K562 (cell line): ENCODE results near the gene KAT2B. TPM values are rescaled to one million over a fixed set of nuclear protein-coding genes. Genes with fewer than 3 reads are reported as not detected.

Experiments
- CBFB ChIP-seq: sonication (generic); formaldehyde crosslinking; IDR thresholded peaks from 2 replicates; pipeline ENCODE4 v1.4.0; 2020; ENCODE audit warnings: mild to moderate bottlenecking, missing genetic modification reagents
- FOXA1 ChIP-seq: fragments of 450-650 bp; IDR thresholded peaks from 2 replicates; pipeline ENCODE4 v1.6.1; 2016; ENCODE audit warnings: mild to moderate bottlenecking, borderline replicate concordance
- MEIS2 ChIP-seq: fragments of 450-650 bp; IDR thresholded peaks from 2 replicates; pipeline ENCODE4 v1.6.1; 2014; ENCODE audit warnings: mild to moderate bottlenecking; ENCODE audit not compliant: partially characterized antibody
- NR3C1 ChIP-seq: sonication (generic); formaldehyde crosslinking; IDR thresholded peaks from 2 replicates; pipeline ENCODE4 v1.8.1; 2022; ENCODE audit warnings: missing genetic modification reagents
- RBM25 ChIP-seq: fragments of 200-400 bp; formaldehyde crosslinking; IDR thresholded peaks from 2 replicates; pipeline ENCODE4 v1.6.1; 2018; ENCODE audit warnings: low read length, low read depth, moderate library complexity; ENCODE audit not compliant: severe bottlenecking
- STAG1 ChIP-seq: sonication (generic); formaldehyde crosslinking; IDR thresholded peaks from 2 replicates; pipeline ENCODE4 v1.5.0; 2020; ENCODE audit warnings: missing genetic modification reagents, borderline replicate concordance
- TAL1 ChIP-seq: fragments of 450-650 bp; IDR thresholded peaks from 2 replicates; pipeline ENCODE4 v1.6.1; 2016; ENCODE audit warnings: mild to moderate bottlenecking
- ZNF609 ChIP-seq: sonication (generic); formaldehyde crosslinking; IDR thresholded peaks from 2 replicates; pipeline ENCODE4 v1.8.1; 2023; ENCODE audit warnings: missing genetic modification reagents, mild to moderate bottlenecking, borderline replicate concordance
- polyA plus RNA-seq, 8 experiments: library from polyadenylated mRNA; depleted of rRNA in 4 of 8; stranded (reverse) in 5 of 8; unstranded in 3 of 8; fragments of >200 nt; fragmentation: Nextera tagmentation in 2 of 8; fragmentation: Illumina TruSeq in 1 of 8; extraction: Ambion mirVana in 2 of 8; extraction: Trizol in 1 of 8; gene quantifications; 2 replicates each; pipeline versions ENCODE4 v1.2.1 to v1.2.3, GENCODE V29; 2011 to 2014; ENCODE audit warnings: inconsistent platforms in 1 of 8, missing spikeins in 1 of 8
- total RNA-seq, 7 experiments: library from RNA; depleted of rRNA in 6 of 7; stranded (reverse); fragments of >200 nt in 6 of 7; fragmentation: Illumina TruSeq in 2 of 7; extraction: Trizol in 2 of 7; gene quantifications; 2 replicates each; pipeline versions ENCODE4 v1.2.1 to v1.2.3, GENCODE V29; 2011 to 2021; ENCODE audit warnings: low replicate concordance in 1 of 7

KAT2B gene
- total and polyA plus RNA-seq, 9 of the 15 experiments (the other 6 are each of a cell fraction or from before 2014, with no cell fraction given), result 3.3 to 14.9 (median 12.2) TPM

DNA sequence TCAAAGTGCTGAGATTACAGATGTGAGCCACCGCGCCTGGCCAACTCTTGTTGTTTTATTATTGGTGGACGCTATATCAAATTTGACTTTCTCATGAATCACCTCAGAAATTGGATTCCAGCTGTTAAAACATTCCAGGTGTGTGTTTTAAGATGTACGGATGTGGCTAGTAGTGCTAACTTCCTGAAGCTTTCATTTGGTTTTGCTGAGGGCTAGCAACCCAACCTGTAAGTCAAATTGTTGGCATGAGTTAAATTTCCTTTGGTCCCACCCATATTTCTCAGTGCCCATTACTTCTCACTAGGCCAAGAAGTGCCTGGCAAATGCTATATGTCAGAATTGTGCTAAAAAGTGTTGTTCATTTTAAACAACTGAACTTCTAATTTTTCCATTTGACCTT is 13.1 kb upstream of the KAT2B start (continued):
- no peak for TF ChIP-seq ZNF609 (CRISPR knock-in tag)
- TF ChIP-seq NR3C1 (CRISPR knock-in tag), result no peak
- no peak for TF ChIP-seq MEIS2
- TF ChIP-seq CBFB (CRISPR knock-in tag), result no peak
- TF ChIP-seq STAG1 (CRISPR knock-in tag), result no peak
- TF ChIP-seq RBM25, result no peak
- TF ChIP-seq FOXA1, result no peak
- no peak for TF ChIP-seq TAL1
- TF ChIP-seq, all 486 proteins: peak for 0
